Karpas-422 (cell line): Measurements from ENCODE around the gene RASSF1. TPM values are rescaled to one million over a fixed set of nuclear protein-coding genes. Genes with fewer than 3 reads are reported as not detected.

Experiments
- DNase-seq: peaks from one replicate; pipeline ENCODE4 v3.0.0-alpha.2; 2015
- H2AFZ ChIP-seq: fragments of 200-600 bp; sonication (generic); 2 replicates; pipeline ENCODE4 v1.6.1; 2014; ENCODE audit warnings: antibody characterized with exemption, low read length, mixed read lengths
- H3K27ac ChIP-seq: fragments of 200-600 bp; sonication (generic); 2 replicates; pipeline ENCODE4 v1.5.1; 2014; ENCODE audit warnings: mild to moderate bottlenecking, low read length, moderate library complexity
- H3K27me3 ChIP-seq: fragments of 200-600 bp; sonication (generic); 2 replicates; pipeline ENCODE4 v1.6.1; 2014; ENCODE audit warnings: low read length, mixed read lengths
- H3K36me3 ChIP-seq: fragments of 200-600 bp; sonication (generic); 2 replicates; pipeline ENCODE4 v1.6.1; 2014; ENCODE audit warnings: low read length, mixed read lengths; ENCODE audit not compliant: insufficient read depth
- H3K4me1 ChIP-seq: fragments of 200-600 bp; sonication (generic); 2 replicates; pipeline ENCODE4 v1.6.1; 2014; ENCODE audit warnings: mild to moderate bottlenecking, low read length, mixed read lengths
- H3K4me2 ChIP-seq: fragments of 200-600 bp; sonication (generic); 2 replicates; pipeline ENCODE4 v1.6.1; 2014; ENCODE audit warnings: low read length, low read depth, mild to moderate bottlenecking; ENCODE audit not compliant: poor library complexity, severe bottlenecking
- H3K4me3 ChIP-seq: fragments of 200-600 bp; sonication (generic); 2 replicates; pipeline ENCODE4 v1.5.1; 2014; ENCODE audit warnings: mild to moderate bottlenecking, antibody characterized with exemption, low read length, mixed read lengths
- H3K79me2 ChIP-seq: fragments of 200-600 bp; sonication (generic); 2 replicates; pipeline ENCODE4 v1.6.1; 2014; ENCODE audit warnings: mild to moderate bottlenecking, low read length, mixed read lengths
- H3K9ac ChIP-seq: fragments of 200-600 bp; sonication (generic); 2 replicates; pipeline ENCODE4 v1.6.0; 2014; ENCODE audit warnings: low read length
- H3K9me2 ChIP-seq: fragments of 200-600 bp; sonication (generic), shearing (Covaris generic); replicated peaks from 2 replicates; pipeline ENCODE4 v1.6.0; 2014; ENCODE audit warnings: mild to moderate bottlenecking, low read length, moderate library complexity; ENCODE audit not compliant: insufficient read depth
- H3K9me3 ChIP-seq: fragments of 300-700, 200-600 bp; sonication (generic); 2 replicates; pipeline ENCODE4 v1.6.1; 2014; ENCODE audit warnings: low read length, mixed read lengths
- H4K20me1 ChIP-seq: fragments of 200-600 bp; sonication (generic); 2 replicates; pipeline ENCODE4 v1.6.1; 2014; ENCODE audit warnings: mild to moderate bottlenecking, antibody characterized with exemption, low read length, low read depth; ENCODE audit not compliant: insufficient read depth
- total RNA-seq: library from RNA; depleted of rRNA; stranded (reverse); fragments of >200 nt; shearing (Covaris generic); gene quantifications from 2 replicates; pipeline ENCODE4 v1.2.3, GENCODE V29; 2014; ENCODE audit warnings: low replicate concordance

Gene RASSF1
- total RNA-seq, 1 experiment from 2014 or later = 33.3 TPM

GRCh38 chr3:50358911-50359759, 18.5 kb upstream of the RASSF1 start, which contains the start of gene TMEM115:
Gene TMEM115 (minus strand): TSS chr3:50359521. CDS start chr3:50359063, 458 bp downstream.
- peak within 1 kb of the TSS; percentile 83 for H3K4me3 ChIP-seq
- H3K9ac ChIP-seq = peak within 1 kb of the TSS; percentile 93
- H3K36me3 ChIP-seq = peaks cover 6% of the 10 kb centered on the region; the same call in 1 of the 2 replicates
- no peaks in the 10 kb centered on the region for H3K9me2 ChIP-seq
- H3K27me3 ChIP-seq = no peaks in the 10 kb centered on the region
- peak; percentile 99 for DNase-seq
- peaks cover 41% of the 10 kb centered on the region for H3K4me1 ChIP-seq
- H3K79me2 ChIP-seq = peaks cover 42% of the 10 kb centered on the region
- peak within 1 kb of the TSS; percentile 76 for H2AFZ ChIP-seq
- no peaks in the 10 kb centered on the region for H3K9me3 ChIP-seq
- H3K4me2 ChIP-seq = peak within 1 kb of the TSS; percentile 70
- no peak within 1 kb of the TSS for H3K27ac ChIP-seq
- no peaks in the 10 kb centered on the region; the same call in 1 of the 2 replicates for H4K20me1 ChIP-seq

- Histone ChIP-seq H3K79me2 (peaks cover 42% of the 10 kb centered on the region), H3K4me1 (peaks cover 41% of the 10 kb centered on the region), H3K4me2 (peak overlapping the region; percentile 70), H3K9ac (peak overlapping the region; percentile 93), H3K9me3 (no peaks in the 10 kb centered on the region), H3K9me2 (no peaks in the 10 kb centered on the region), H4K20me1 (no peaks in the 10 kb centered on the region; the same call in 1 of the 2 replicates), H3K27me3 (no peaks in the 10 kb centered on the region), H3K27ac (no peak overlapping the region), H3K4me3 (peak overlapping the region; percentile 83), H3K36me3 (peaks cover 8% of the 10 kb centered on the region; the same call in 1 of the 2 replicates), H2AFZ (no peak overlapping the region)
- DNase-seq = no peak
Observed at GRCh38 chr3:50358355-50358910, 17.8 kb upstream of the RASSF1 start.

DNA sequence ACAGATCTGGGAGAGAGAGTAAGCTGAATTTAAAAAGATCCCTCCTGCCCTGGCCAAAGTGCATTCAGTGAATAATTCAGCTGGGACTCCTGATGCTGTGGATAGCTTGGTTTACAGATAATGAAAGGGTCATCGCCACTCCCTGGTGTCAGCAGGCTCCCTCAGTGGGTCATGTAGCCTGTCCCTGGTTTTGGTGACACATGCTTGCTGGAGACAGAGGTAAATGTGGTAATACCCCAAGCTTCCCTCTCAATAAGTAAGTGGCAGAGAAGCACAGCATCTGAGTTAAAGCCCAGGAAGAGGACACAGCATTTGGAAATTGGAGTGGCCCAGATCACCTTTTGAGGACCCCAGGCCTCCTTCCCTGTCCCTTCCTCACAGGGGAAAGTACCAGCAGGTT, 16.8 kb upstream of the RASSF1 start:
- Histone ChIP-seq H3K27me3 (no peaks in the 10 kb centered on the region), H3K4me3 (peak overlapping the region; percentile 83), H3K36me3 (peaks cover 8% of the 10 kb centered on the region; the same call in 1 of the 2 replicates), H2AFZ (no peak overlapping the region), H3K9ac (peak overlapping the region; percentile 93), H3K9me3 (no peaks in the 10 kb centered on the region), H3K27ac (no peak overlapping the region), H3K9me2 (no peaks in the 10 kb centered on the region), H3K4me1 (peaks cover 41% of the 10 kb centered on the region), H4K20me1 (no peaks in the 10 kb centered on the region; the same call in 1 of the 2 replicates), H3K79me2 (peaks cover 42% of the 10 kb centered on the region), H3K4me2 (peak overlapping the region; percentile 70)
- no peak for DNase-seq

GRCh38 chr3:50356553-50356952, 15.9 kb upstream of the RASSF1 start:
- Histone ChIP-seq H3K27me3 (no peaks in the 10 kb centered on the region), H3K4me3 (peak overlapping the region; percentile 83; the same call in 1 of the 2 replicates)

DNA sequence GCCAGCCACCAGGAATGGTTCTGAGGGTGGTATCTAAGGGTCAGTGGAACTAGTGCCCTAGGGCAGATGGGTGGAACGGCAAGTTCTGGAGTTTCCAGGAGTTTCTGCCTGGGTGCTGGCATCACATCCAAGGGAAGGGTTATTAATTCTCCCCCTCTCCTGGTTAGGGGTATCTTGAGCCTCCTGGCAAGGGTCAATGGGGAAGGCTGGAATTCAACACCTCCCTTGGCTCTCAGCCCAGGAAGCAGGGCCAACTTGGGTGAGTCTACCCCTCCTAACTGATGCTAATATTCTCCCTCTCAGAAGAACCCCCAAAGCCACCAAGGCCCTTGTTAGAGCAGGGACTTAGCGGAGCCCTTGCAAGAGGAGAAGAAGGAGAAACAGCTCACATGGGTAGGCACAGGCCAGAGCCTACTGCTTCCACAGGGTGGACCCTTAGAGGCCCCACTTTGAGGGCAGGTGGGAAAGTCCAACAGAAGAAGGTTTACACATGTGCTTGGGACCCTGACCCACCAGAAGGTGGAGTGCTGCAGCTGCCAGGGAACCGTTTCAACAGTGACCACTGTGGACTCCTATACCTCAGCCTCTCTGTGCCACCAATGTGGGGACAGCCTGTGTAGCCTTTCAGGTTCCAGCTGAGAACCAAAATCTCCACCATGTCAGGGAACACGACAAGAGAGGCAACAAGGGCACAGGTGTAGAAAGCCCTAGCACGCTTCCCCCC, 15.4 kb upstream of the RASSF1 start:
- no peak overlapping the region for H3K27ac ChIP-seq
- peak overlapping the region; percentile 43 for H3K9ac ChIP-seq
- H4K20me1 ChIP-seq = no peaks in the 10 kb centered on the region; the same call in 1 of the 2 replicates
- H3K27me3 ChIP-seq = no peaks in the 10 kb centered on the region
- H3K9me2 ChIP-seq = no peaks in the 10 kb centered on the region
- H3K36me3 ChIP-seq = peaks cover 8% of the 10 kb centered on the region; the same call in 1 of the 2 replicates
- H3K4me3 ChIP-seq = peak overlapping the region; percentile 14; the same call in 1 of the 2 replicates
- H3K4me1 ChIP-seq = peaks cover 51% of the 10 kb centered on the region
- H3K4me2 ChIP-seq = peak overlapping the region; percentile 70
- no peak overlapping the region for H2AFZ ChIP-seq
- H3K79me2 ChIP-seq = peaks cover 51% of the 10 kb centered on the region
- no peaks in the 10 kb centered on the region for H3K9me3 ChIP-seq
- no peak for DNase-seq

More at GRCh38 chr3:50356553-50356952, 15.9 kb upstream of the RASSF1 start:
- DNase-seq = no peak
- Histone ChIP-seq H3K79me2 (peaks cover 46% of the 10 kb centered on the region), H3K4me1 (peaks cover 46% of the 10 kb centered on the region), H3K9ac (peak overlapping the region; percentile 93), H3K27ac (no peak overlapping the region), H3K9me3 (no peaks in the 10 kb centered on the region), H3K36me3 (peaks cover 8% of the 10 kb centered on the region; the same call in 1 of the 2 replicates), H3K9me2 (no peaks in the 10 kb centered on the region), H4K20me1 (no peaks in the 10 kb centered on the region; the same call in 1 of the 2 replicates), H3K4me2 (peak overlapping the region; percentile 70), H2AFZ (no peak overlapping the region)

GRCh38 chr3:50354850-50355249, 14.2 kb upstream of the RASSF1 start:
- no peak overlapping the region for H3K9ac ChIP-seq

DNA sequence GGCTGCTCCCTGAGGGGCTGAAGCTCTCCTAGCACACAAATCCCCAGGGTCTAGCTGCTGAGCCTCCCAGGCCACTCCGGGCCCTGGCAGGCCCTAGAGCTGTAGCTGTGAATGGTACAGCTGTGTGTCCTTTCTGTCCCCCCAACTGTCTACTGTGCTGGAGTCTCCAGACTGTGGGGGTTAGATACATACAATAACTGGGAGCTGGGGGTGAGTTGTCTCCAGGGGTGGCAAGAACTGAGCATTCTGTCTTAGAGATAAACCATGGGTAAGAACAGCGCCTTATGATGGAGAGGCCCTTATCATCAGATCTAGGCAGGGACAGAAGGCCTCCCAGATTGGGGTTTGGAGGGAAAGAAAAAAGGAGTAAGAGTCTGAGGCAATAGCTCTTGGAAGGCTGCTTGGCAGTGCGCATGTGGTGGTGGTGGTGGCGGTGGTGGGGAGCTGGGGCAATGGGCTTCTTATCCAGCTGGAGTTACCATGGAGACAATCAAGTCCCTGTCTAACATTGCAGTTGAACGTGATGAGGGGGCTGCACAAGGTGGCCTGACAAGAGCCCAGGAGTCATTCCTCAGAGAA, 13.6 kb upstream of the RASSF1 start:
- no peak for DNase-seq
- H3K36me3 ChIP-seq = peaks cover 8% of the 10 kb centered on the region; the same call in 1 of the 2 replicates

More at GRCh38 chr3:50354850-50355249, 14.2 kb upstream of the RASSF1 start:
- peaks cover 57% of the 10 kb centered on the region for H3K79me2 ChIP-seq
- no peak overlapping the region for H2AFZ ChIP-seq
- no peaks in the 10 kb centered on the region for H3K9me2 ChIP-seq
- peaks cover 54% of the 10 kb centered on the region for H3K4me1 ChIP-seq
- no peaks in the 10 kb centered on the region for H3K9me3 ChIP-seq
- H3K36me3 ChIP-seq = peaks cover 8% of the 10 kb centered on the region; the same call in 1 of the 2 replicates
- H4K20me1 ChIP-seq = no peaks in the 10 kb centered on the region; the same call in 1 of the 2 replicates
- DNase-seq = no peak
- no peak overlapping the region for H3K4me3 ChIP-seq
- H3K27ac ChIP-seq = no peak overlapping the region
- H3K27me3 ChIP-seq = no peaks in the 10 kb centered on the region
- H3K4me2 ChIP-seq = no peak overlapping the region

More for the DNA sequence above, 13.6 kb upstream of the RASSF1 start:
- no peaks in the 10 kb centered on the region for H3K9me2 ChIP-seq
- peaks cover 57% of the 10 kb centered on the region for H3K4me1 ChIP-seq
- H3K4me3 ChIP-seq = no peak overlapping the region
- H2AFZ ChIP-seq = no peak overlapping the region
- no peaks in the 10 kb centered on the region for H3K9me3 ChIP-seq
- H3K79me2 ChIP-seq = peaks cover 63% of the 10 kb centered on the region
- no peak overlapping the region for H3K4me2 ChIP-seq
- no peaks in the 10 kb centered on the region; the same call in 1 of the 2 replicates for H4K20me1 ChIP-seq
- no peaks in the 10 kb centered on the region for H3K27me3 ChIP-seq
- H3K27ac ChIP-seq = no peak overlapping the region
- H3K9ac ChIP-seq = no peak overlapping the region
